IPS-NIHi7 (cell line): ENCODE data around the gene MREG.
"Not testable (repeated sequence)": the region's sequence is repeated elsewhere in the genome, so short reads cannot be mapped to it uniquely, and the experiment has no call there.

Source experiments
- DNase-seq: peaks from one replicate; pipeline ENCODE4 v3.0.0; 2012; ENCODE audit warnings: mixed read lengths; ENCODE audit errors: extremely low spot score

Gene MREG

DNA sequence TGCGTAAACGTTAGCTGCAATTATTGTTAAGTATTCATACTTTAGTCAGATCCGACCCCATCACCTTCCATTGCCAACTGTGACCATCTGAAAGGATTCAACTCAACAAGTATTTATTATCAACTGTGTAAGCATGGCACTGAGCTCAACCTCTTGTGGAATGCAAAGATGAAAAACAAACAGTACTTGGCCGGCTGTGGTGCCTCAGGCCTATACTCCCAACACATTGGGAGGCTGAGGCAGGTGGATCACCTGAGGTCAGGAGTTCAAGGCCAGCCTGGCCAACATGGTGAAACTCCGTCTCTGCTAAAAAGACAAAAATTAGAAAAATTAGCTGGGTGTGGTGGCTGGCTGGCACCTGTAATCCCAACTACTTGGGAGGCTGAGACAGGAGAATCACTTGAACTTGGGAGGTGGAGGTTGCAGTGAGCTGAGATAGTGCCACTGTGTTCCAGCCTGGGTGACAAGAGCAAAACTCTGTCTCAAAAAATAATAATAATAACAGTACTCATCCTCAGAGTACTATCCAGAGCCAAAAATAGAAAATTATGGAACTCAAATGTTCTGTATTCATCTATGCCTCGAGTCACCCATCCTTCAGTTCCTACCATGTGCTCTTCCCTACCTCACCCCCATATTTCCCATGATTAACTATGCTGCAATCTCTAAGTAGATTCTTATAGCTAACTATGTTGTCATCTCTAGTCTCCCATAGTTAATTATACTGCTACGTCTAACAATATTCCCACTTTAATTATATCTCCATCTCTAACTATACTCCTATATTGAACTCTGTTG is 8.6 kb upstream of the MREG start:
- DNase-seq, result no peak

DNA sequence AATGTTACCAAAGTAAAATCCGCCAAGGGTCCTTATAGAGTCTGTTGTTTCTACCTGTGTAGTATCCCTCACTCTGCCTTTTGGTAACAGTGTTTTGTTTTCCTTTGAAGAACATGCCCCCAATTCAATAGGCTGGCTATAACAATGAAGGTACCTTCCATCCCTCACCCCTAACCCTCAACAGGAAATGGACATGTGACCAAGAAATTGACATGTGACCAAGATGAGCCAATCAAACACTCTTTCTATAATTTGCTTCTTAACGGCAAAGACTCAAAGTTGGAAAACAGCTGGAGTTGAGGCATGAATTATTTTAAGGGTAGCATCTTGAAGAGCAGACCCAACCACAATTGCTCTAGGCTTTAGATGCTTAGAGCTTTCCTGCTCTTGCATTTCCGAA is 5.4 kb upstream of the MREG start:
- no peak for DNase-seq

DNA sequence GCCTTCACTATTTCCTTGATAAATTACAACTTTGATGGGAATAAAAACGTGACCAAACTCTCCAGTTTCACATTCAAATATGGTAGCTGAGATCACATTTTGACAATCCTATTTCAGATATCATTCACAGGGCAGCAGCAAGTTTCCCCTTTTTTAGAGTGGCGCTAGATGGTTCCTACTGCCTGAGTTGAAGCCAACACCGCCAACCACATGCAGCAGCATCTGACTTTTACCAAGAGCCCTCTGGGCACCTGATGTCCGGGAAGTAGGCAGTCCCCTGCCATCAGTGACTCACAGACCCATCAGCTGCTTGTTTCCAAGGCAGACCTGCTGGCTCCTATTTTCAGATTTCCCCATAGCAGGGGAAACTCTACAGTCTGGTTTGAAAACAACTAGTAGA is 4.0 kb upstream of the MREG start:
- DNase-seq, result no peak

DNA sequence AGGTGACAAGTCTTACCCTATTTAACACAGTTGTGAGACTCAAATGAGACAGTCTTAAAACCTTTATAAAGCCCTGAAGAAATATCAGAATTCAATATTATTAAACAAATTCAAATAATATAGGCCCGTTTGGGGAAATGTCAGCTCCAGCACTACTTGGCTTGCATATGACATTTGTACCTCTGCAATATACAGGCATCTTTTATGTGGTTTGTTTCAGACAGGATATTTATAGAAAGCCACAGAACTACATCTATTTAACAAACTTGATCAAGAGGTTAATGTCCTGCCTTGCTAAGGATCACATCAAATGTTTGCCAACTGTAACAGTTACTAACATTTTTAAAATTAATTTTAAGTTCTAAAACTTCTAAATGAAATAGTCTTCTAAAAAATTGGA is 3.2 kb upstream of the MREG start:
- DNase-seq, result no peak

- DNase-seq, result no peak
These were observed 2.5 kb upstream of the MREG start for GRCh38 chr2:216015722-216016464.

- DNase-seq, result no peak
These were observed 1.6 kb upstream of the MREG start for GRCh38 chr2:216014986-216015385.

DNA sequence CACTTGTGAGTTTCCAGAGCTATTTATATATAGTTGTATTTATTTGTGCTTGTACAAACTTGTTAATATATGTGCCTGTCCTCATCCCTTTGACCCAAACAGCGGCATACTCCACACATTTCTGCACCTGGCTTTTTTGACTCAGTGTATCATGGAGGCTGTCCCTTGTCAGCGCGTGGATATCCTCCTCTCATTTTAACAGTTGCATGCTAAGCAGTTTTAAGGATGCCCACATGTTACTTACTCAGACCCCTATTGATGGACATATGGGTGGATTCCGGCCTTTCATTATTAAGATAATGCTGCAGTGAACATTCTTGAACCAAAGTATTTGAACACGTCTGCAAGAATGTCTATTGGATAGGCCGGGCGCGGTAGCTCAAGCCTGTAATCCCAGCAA is 655 bp upstream of the MREG start:
- DNase-seq, result no peak

DNA sequence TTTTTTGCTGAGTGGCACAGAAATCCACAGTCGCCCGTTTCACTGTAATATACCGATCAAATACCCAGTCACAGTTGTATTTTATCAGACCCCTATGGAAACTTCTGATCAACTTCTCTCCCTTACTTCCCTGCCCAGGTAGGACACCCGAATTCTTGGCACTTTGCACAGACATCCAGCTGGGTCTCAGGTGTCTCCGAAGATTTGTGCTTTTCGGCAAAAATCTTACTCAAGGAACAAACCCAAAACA is 596 bp downstream of the MREG start:
- DNase-seq, result no peak

DNA sequence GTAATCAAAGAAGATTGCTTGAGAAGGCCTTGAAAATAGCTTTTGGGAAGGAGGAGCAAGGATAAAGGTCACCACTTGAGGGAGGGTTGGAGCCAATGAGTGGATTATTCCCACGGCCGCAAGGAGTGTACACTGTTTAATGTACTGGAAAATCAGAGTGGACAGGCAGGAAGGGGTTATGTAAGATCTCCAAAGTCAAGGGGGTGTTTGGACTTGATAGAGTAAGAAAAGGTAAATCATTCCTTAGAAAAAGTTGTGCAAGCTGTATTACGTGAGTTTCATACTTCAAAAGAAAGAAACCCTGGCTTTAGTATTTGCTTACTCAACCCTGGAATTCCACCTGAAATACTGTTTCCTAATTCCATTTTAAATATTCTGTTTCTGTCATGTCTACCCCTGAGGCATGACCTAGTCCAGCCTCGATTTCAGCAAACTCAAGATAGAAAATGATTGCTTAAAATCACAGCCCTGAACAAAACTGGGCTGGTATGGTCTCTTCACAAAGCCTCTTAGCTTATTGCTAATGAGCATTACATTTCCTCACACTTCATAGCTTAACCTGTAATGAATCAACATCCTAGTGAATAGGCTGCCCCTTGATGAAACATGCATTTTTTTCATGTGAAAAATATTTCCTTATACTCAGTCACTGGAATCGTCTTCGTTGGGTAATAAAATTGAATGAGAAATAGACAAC is 1.1 kb downstream of the MREG start:
- no peak for DNase-seq

GRCh38 chr2:216009215-216009614 is 4.1 kb downstream of the MREG start:
- DNase-seq, result not testable (repeated sequence)

DNA sequence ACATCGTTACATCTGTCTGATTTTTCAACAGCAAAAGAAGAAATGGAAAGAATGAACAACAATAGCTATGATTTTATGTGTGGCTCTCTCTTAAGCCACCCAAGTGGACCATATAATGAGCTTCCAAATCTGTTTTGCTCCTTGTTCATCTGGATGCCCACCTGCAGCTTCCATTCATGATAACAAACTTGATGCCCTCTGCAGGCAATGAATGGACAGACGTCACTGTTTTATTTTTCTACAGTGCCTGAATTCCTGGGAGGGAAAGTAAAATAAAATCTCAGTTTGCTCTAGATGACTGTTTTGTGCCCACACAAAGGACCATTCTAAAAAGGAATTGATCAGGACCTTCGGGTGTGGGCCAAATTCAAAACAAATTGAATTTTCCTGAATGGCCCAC is 5.0 kb downstream of the MREG start:
- no peak for DNase-seq

DNA sequence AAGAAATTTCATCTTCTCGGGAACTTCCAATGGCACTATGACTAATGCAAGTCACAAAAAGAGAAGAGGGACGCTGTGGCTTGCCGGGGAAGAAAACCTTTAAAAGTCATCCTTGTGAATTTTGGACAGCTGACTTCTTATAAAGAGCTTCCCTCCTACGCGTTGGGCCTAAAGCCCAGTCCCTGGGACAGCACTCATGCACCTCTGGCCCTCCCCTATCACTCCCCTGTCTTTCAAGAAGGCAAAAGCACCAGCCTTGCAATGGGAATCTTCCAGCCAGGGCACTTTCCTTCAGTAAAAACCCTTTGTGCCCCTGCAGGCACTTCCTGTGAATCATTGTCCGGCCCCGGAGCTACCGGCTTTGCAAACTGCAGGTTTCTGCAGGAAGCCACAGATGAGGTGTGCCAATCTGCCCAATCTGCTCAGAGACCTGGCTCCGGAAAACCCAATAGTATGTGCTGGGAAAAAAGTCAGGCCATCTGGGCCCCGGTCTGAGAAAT is 7.1 kb downstream of the MREG start:
- DNase-seq, result peak; percentile 61

- DNase-seq, result no peak
These were observed 8.6 kb downstream of the MREG start for GRCh38 chr2:216004697-216005283.

GRCh38 chr2:216003876-216004696 is 9.3 kb downstream of the MREG start:
- no peak for DNase-seq

GRCh38 chr2:216002693-216003092 is 10.7 kb downstream of the MREG start:
- DNase-seq, result no peak

DNA sequence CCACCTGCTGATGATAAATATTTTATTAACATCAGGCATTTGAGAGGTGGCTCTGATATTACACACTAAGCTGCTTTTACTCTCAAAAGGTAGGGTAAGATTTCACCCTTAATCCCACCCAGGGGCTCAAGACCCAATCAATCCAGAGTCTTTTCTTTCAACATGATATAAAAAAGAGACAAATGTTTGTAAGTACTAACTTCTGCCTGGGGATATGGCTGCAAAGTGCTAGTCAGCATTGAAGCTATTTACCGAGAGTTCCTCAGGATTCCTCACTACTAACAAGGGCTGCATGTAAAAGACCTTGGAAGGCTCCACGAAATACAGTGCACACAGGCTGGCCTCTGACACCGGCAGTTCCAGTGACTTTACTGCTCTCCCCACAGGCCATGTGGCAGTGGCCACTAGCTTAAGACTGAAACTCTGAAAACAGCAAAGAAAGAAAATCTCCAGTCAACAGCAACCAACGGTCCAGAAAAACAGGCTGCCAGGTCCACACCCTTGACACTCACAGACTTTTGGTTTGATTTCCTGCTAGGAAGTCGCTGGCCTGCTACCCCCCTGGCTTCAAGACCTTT is 11.2 kb downstream of the MREG start:
- DNase-seq, result no peak

DNA sequence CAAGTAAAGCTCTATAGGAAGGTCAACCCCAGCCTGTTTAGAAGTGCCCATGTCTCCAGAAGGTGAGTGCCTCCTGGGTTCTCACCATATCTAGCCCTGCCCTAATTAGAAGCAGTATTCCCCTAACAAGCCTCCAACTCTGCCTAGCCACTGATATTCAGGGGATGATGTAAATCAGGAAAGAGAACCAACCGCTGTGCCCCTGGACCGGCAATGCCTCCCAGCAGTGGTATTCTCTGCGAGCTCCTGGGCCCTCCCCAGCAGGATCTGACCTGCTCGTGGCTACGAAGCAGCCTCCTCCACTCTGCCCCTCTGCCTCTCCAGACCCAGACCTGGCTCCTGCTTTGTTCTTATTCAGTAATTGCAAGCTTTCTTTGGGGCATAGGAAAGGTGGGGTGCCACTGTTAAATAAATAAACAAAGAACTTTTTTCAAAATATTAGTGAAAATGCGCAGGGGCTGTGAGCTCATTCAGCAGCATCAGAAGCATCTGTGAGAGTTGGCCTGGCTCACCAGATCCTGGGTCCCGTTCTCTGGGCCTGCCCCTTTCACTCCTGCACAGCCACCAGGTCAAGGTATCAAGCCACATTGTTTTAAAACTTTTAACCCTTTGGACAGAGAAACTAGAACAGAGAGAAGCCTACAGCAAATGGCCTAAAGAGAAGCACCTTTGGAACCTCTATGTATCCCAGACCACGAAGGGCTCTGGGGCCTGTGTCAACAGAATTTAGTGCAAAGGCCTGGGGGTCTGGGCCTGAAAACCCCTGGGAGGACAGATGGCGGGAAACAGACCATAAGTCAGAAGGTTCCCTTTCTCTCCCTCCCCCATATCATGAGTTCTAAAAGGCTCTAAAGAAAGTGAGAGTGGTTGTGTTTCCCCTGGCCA is 11.9 kb downstream of the MREG start:
- DNase-seq, result peak; percentile 24

DNA sequence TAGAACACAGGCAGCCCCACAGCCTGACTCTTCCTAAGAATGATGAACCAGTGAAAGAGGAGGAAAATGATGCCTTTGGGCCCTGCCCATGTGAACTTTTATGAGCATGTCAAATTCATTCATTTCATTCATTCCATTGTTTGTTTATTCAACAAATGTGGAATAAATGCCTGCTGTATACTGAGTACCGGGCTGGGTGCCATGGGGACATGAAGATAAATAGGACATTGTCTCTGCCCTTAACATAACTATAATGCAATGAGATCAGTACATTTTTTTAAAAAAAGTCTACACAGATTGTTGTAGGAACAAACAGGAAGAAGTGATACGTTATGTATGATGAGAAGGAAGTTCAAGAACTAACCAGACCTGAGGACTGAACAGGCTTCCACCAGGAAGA is 14.7 kb downstream of the MREG start:
- no peak for DNase-seq

DNA sequence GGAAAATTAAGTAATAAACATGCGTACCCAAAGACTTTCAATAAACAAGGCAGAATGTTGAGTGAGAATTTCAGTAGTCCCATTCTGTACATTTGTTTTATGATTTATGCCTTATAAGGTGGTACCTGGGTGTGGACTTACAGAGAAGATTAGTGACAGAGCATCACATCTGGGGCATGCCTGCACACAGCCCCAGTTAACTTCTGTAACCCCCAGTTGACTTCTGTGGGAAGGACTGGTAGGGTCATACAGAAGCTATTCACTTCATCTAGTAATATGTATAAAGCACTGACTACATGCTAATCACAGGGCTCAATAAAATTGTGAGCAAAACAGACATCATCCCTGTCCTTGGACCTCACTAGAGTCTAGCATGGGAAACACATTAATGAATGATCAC is 16.1 kb downstream of the MREG start:
- no peak for DNase-seq

DNA sequence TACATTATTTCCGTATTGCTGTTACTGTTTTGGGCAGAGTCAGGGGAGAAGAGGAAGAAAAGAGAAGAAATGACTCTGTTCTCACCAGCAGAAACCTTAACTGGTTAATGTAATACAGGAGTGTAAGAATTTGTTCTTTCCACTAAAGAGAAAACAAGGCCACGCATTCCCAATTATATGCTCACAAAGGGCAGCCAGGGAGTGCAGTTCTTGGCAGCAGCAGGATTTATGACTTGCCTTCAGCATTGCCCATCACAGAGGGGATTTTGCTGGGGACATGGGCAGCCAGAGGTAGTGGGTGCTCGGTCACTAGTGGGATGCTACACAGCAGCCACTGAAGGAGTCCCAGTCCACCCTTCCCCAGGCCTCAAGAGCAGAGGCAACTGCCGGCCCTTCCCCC is 18.4 kb downstream of the MREG start:
- no peak for DNase-seq
